ENCODE results near the gene SCIN. TPM values are rescaled to one million over a fixed set of nuclear protein-coding genes. Genes with fewer than 3 reads are reported as not detected.

The SCIN gene
- total RNA-seq, 3 donors from 2014 or later = 0.96 to 4.7 (median 1.3) TPM

GRCh38 chr7:12623885-12624498 is 53.5 kb downstream of the SCIN start:
- no peaks in the 10 kb centered on the region for H3K9me3 ChIP-seq
- DNase-seq (ENCODE audit: low spot score in 2 of 2) = no peak
- no peaks in the 10 kb centered on the region for H3K27me3 ChIP-seq
- TF ChIP-seq POLR2A (IDR thresholded peaks at IDR 0.05) (no peak), POLR2AphosphoS5 (IDR thresholded peaks at IDR 0.05) (no peak), CTCF (IDR thresholded peaks at IDR 0.05) (peak; percentile 75 to 86 (median 81))
- no peak overlapping the region for H3K4me3 ChIP-seq
- H3K4me1 ChIP-seq = no peaks in the 10 kb centered on the region
- intact Hi-C loops (cut with DNase I; ENCODE audit: low total_unique reads) = no loop called here
- H3K27ac ChIP-seq = no peak overlapping the region
- H3K36me3 ChIP-seq = no peaks in the 10 kb centered on the region

DNA sequence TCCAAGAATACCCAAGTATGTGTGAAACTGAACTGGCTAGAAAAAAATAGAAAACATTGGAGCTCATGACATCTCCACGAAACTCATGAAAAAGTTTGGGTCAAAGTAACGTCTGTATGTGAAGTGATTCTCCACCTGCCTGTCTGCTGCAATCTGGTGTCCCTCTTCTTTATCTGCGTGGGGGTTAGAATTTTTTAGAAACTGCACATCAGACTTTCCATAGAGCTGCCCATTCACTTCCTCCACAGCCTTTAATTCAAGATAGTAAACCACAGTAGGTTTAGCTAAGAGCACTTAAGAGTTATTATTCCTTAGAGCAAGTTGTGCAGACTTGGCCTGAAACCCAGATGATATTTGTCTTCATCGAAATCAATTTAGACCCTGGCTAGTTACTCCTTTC is 55.3 kb downstream of the SCIN start:
- Histone ChIP-seq H3K9me3 (no peaks in the 10 kb centered on the region), H3K36me3 (no peaks in the 10 kb centered on the region), H3K4me3 (no peak overlapping the region), H3K27me3 (no peaks in the 10 kb centered on the region), H3K27ac (no peak overlapping the region), H3K4me1 (no peaks in the 10 kb centered on the region)
- no peak for DNase-seq (ENCODE audit: low spot score in 2 of 2)
- intact Hi-C loops (cut with DNase I; ENCODE audit: low total_unique reads) = no loop called here
- TF ChIP-seq POLR2A (IDR thresholded peaks at IDR 0.05) = no peak
- no peak for TF ChIP-seq CTCF (IDR thresholded peaks at IDR 0.05)
- no peak for TF ChIP-seq POLR2AphosphoS5 (IDR thresholded peaks at IDR 0.05)

DNA sequence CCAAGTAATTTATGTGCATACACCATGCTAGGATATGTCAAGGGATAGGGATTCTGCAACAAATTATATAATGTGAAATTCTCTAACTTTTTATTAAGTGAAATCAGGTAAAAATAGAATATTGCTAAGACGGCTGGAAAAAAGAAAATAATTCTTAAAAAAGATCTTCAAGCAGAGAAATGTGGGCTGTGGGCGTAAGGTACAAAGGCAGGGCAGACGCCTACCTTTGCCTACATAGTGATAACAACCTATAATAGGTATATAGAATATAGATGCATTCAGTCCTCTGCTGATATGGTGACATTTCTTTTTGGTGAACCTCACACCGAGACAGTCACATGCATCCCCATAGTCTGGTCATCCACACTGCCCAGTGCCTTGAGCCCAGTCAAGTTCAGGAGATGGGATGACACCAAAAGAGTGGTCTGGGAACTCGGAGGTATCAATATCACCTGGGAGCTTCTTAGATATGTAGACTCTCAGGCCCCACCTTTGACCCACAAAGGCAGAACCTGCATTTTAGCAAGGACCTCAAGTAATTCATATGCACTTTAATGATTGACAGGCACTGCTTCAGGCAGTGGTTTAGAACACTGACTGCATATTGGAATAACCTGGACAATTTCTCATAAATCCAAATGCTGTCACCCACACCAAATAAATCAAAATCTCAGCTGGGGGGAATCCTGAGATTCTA is 59.4 kb downstream of the SCIN start:
- intact Hi-C loops (cut with DNase I; ENCODE audit: low total_unique reads) = no loop called here
- TF ChIP-seq POLR2AphosphoS5 (IDR thresholded peaks at IDR 0.05) (no peak), CTCF (IDR thresholded peaks at IDR 0.05) (no peak), POLR2A (IDR thresholded peaks at IDR 0.05) (no peak)

DNA sequence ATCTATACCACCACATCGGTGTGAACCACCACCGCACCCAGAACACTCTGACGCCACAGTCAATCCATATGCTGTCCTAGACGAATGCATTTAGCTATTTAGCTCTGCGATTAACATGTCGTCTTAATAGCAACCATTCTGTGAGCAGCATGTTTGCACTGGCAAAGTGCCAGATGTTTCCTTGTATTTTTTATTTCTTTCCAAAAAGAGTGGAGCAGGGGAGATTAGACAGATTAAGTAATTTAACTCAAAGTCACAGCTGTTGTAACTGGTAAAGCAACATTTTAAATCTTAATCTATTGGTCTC is 59.9 kb downstream of the SCIN start:
- no peaks in the 10 kb centered on the region for H3K4me1 ChIP-seq
- no peak overlapping the region for H3K4me3 ChIP-seq
- H3K9me3 ChIP-seq = no peaks in the 10 kb centered on the region
- H3K27ac ChIP-seq = no peak overlapping the region
- no peak for TF ChIP-seq CTCF (IDR thresholded peaks at IDR 0.05)
- TF ChIP-seq POLR2AphosphoS5 (IDR thresholded peaks at IDR 0.05) = no peak
- TF ChIP-seq POLR2A (IDR thresholded peaks at IDR 0.05) = no peak
- intact Hi-C loops (cut with DNase I; ENCODE audit: low total_unique reads) = no loop called here
- DNase-seq (ENCODE audit: low spot score in 2 of 2) = no peak
- H3K27me3 ChIP-seq = no peaks in the 10 kb centered on the region
- H3K36me3 ChIP-seq = no peaks in the 10 kb centered on the region

More for the DNA sequence above, 59.4 kb downstream of the SCIN start:
- no peak overlapping the region for H3K4me3 ChIP-seq
- no peak for DNase-seq (ENCODE audit: low spot score in 2 of 2)
- H3K9me3 ChIP-seq = no peaks in the 10 kb centered on the region
- H3K27me3 ChIP-seq = no peaks in the 10 kb centered on the region
- H3K27ac ChIP-seq = no peak overlapping the region
- H3K4me1 ChIP-seq = no peaks in the 10 kb centered on the region
- no peaks in the 10 kb centered on the region for H3K36me3 ChIP-seq

- intact Hi-C loops (cut with DNase I; ENCODE audit: low total_unique reads) = no loop called here
- no peaks in the 10 kb centered on the region for H3K36me3 ChIP-seq
- no peaks in the 10 kb centered on the region for H3K9me3 ChIP-seq
- H3K27ac ChIP-seq = no peak overlapping the region
- no peak for DNase-seq (ENCODE audit: low spot score in 2 of 2)
- TF ChIP-seq POLR2AphosphoS5 (IDR thresholded peaks at IDR 0.05) (no peak), CTCF (IDR thresholded peaks at IDR 0.05) (no peak), POLR2A (IDR thresholded peaks at IDR 0.05) (no peak)
- no peaks in the 10 kb centered on the region for H3K27me3 ChIP-seq
- peaks cover 0 to 3% of the 10 kb centered on the region in 2 donors for H3K4me1 ChIP-seq
- H3K4me3 ChIP-seq = no peak overlapping the region
Observed at GRCh38 chr7:12633582-12633981, 63.1 kb downstream of the SCIN start.
